Measurements from ENCODE around the gene GTPBP3.

The GTPBP3 gene

DNA sequence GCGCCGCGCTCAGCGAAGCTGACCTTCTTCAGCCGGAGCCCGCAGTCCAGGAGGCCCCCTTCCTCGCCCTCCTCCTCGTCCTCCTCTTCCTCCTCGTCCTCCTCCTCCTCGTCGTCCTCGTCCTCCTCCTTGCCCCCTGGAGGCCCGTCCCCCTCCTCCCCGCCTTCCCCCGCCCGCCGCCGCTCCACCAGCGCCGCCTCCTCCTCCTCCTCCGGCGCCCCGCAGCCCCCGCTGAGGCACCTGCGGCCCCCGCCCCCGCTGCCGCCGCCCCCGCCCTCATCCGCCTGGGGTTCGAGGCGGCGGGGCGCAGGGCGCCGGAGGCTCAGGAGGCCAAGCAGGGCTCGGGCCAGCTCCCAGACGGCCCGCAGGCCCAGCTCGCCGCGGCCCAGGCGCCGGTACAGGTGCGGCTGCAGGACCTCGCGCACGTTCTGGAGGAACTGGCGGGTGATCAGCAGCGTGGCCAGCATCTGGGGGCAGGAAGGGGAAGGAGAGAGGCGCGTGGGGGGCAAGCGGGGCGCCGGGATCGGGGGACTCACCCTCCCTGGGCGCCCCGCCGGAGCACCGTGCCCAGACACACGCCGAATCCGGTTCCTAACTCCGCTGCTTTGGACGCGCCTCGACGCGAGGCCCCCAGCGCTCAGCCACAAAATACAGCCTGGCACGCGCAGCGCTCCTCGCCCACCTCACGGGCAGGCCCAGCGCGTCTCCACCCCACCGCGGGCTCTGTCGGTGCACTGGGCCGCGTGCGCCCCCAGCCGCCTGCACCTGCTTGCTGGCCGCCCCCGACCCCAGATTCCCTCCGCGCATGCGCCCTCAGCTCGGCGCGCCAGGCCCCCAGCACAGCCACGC is 8.6 kb upstream of the GTPBP3 start:
- DNase-seq: no peak

DNA sequence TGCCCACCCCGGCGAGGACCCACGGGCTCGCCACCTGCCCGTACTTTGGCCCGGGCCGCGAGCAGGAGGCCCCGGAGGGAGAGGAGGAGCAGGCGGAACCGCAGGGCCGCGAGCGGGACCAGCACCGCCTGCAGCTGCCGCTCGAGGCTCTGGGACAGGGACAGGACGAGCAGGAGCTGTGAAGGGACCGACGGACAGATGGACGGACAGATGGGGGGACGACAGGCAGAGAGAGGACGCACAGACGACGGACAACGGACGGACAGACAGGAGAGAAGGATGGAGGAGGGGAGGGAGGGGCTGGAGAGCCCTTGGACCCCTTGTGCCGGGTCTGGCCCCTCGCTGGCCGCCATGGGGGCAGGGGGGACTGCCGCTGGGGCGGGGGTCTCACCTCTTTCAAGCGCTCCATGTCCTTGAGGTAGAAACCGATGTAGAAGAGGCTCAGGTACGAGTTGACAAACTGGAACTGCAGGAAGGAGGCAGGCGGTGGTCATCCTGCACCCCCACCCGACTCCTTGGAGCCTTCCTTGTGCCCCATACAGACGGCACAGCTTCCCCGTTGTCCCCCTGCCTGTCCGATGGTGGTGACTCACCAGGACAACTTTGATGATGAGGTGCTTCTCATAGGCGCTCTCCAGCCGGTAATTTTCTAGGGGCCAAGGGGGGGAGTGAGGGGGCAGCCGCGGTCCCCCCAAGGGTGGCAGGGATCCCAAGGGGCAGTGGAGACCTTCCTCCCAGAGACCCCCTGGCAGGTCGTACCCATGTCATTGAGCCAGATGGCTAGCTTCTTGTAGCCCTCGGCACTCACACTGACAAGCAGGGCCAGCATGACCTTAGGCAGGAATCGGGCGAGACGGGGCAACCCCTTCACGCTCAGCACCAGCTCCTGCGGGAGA is 7.7 kb upstream of the GTPBP3 start:
- no peak for DNase-seq

DNA sequence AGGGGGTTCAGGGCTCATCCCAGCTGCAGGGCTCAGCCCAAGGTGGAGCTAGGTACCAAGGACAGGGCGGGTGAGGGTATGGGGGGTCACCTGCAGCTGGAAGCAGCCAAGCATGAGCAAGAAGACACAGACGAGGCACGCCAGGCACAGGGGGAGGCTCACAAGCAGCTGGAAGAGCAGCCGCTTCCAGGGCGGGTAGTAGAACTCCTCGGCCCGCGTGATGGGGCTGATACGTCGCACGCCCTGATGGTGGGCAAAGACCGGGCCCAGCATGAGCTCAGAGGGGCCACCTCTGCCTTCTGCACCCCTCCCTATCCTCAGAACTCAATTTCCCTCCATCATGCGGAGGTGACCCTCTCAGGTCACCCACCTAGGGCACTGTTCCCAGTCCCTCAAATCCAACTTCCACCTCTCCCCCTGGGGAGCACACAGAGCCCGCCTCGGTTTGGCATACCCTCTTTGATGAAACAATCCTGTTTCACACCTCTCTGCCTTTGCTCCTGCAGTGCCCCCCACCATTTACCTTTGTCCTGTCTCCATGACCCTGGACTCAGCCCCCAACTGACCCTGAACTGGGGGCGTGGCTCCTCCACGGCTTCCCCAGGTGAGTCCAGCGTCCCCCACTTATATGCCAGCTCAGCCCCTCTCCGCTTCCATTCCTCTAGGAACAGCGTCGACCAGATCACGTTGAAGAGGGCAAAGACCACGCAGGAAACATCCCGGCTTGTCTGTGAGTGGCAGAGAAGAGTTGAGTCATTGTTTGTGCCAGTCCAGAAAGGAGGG is 6.9 kb upstream of the GTPBP3 start:
- no peak for DNase-seq

DNA sequence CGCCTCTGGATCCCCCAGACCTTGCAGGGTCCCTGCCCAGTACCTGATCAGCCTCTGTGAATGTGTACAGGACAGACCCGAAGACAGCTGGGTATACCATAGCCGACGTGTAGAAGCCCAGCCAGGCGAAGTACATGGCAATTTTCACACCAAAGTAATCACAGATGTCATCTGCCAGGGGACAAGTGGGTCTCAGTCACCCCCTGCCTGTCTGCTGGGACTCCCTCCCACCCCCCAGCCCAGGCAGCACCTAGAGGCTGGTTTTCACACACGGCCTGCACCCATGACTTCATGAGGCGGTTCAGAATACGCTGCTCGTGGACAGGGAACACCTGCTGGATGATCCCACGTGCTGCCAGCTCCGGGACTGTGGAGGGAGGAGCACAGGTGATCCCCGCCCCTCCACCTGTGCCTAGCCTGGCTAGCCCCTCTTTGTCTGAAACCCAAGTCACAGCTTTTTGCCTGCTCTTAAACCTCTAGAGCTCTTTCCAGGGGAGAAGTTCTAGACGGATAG is 6.3 kb upstream of the GTPBP3 start:
- DNase-seq: no peak

DNA sequence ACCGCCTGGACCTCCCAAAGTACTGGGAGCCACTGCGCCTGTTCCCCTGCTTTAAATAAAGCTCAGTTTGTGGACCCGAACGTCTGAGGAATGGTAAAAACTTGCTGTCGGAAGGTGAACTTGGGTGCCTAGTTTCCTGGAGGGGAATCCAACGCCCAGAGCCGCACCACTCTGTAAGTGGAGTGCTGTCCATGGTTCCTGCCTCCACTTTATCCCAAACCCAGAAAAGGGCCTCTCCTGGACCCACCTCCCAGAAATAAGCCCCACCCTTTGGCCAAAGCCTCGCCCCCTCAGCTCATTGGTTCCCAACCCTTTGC is 5.0 kb upstream of the GTPBP3 start:
- no peak for DNase-seq

DNA sequence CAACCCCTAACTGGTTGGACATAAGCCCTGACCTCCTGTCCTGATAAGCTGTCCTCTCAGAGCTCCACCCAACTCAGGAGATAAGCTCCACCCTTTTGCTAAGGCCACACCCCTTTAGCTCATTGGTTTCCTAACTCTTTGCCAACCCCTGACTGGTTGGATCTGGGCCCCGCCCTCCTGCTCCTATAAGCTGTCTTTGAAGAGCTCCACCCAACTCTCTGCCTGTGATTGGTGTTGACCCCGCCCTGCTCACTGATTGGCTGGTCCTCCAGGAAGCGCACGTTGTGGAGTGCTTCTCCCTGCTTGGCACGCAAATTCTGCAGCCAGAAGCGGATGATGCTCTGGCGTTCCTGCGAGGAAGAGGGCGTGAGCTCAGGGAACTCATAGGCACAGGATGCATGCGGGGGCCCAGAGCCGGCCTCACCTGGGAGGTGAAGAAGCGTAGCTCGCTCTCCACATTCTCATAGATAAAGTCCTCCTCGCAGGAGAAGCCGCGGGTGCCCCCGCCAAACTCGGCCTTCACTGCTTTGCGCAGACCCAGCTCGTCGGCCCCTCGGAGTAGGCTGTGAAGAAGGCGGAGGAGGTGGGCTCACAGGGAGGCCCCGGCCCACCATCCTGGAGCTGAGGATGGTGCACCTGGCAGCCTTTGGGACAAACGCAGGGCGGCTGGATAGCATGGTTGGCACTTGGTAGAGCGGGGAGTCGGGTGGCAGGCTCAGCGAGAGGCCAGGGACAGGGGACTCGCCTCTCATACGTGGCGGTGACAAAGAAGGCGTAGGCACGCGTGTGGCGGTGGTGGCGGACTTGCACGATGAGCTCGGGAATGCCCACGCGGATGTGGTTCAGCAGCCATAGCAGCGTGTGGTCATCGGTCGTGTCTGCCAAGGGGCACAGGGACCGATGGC is 4.4 kb upstream of the GTPBP3 start:
- DNase-seq: peak; percentile 78

DNA sequence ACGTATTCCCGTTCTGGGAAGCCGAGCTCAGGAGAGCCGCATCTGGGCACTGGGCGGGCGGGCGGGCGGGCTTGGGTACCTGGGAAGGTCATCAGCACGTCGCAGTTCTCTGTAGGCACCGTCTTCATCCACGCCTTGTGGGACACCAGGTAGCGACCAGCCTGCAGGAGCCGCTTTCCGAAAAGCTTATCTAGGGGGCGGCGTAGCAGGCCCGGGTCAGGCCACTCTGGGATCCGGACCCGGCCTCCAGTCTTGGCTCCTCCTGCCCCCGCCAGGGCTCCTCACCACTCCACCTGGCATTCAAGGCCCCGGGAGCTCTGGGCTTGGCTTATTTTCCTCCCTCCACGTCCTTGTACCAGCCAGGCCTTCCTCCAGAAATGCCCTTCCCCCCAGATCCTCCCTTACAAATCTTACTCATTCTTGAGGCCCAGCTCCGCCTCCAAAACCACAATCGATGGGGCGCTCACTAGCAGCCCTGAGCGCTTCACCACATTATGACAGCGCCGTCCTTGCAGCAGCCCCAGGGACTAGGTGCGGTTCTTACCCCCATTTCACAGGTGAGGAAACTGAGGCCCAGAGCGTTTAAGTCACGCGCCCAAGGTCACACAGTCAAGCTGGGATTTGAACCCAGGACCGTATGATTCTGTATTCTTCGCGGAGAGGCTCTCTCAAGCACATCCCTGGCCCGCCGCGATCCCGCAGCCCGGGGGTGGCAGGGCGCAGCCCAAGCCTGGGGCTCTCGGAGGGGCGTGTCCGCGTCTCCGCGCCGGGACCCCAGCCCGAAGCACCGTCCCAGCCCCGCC is 3.5 kb upstream of the GTPBP3 start:
- DNase-seq: peak; percentile 84

DNA sequence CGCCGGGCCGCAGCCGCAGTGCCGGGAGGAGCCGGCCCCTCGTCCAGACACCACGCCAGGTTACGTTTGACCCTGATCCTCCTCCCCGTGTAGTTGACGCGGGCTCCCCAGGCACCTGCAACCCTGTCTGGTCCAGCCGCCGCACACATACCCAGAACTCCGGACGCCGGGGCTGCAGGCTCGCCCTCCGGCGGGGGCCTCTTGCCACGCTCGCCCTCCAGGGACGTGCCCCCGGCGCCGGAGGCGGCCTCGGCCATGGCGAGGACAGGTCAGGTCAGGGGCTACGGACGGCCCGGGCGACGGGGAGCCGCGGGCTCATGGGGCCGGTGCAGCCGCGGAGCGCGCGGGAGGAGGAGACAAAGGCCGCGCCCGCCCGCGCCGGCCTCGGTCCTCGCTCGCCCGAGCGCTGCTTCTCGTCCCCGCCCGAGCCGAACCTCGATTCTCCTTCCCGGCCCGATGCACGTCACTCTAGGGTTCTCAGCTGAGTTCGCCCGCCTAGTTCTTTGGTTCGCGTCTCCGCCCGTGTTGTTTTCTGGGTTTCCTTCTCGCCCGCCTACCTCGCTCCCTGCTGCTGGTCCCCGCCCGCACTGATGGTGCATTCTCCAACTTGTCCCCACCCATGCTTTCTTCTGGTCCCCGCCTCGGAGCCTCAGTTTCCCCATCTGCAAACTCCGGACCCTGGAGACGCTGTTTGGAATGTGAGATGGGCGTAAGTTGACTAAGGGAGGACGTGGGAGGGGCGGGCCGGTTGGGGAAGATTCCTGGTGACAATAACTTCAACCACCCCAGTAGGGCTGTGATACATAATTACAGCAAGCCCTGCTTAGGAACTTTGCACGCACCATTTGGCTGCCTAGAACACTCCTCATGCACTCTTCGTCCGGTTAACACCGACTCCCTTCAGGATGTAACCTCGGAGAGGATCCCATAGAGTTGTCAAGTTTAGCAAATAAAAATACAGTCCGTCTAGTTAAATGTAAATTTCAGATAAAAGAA is 2.6 kb upstream of the GTPBP3 start, which contains the start of gene ANO8:
Gene ANO8, minus strand, starts transcription at position 442 of the 996 bp plus-strand sequence. Its CDS starts 185 bp downstream, at position 257.
- DNase-seq: peak; percentile 96

DNA sequence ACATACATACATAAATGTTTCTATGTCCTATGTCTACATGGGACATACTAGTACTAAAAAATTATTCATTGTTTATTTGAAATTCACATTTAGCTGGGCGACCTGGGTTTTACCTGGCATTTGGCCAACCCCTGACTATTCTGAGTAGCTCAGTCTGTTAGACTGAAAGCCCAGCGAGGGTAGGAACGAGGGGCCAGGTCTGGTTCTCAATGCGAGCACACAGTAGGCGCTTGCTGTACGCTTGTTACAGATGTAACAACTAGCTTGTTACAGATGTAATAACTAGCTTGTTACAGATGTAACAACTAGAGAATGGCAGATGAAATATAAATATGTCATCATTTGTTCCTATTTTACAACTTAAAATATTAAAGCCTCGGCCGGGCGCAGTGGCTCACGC is 1.8 kb upstream of the GTPBP3 start:
- no peak for DNase-seq

DNA sequence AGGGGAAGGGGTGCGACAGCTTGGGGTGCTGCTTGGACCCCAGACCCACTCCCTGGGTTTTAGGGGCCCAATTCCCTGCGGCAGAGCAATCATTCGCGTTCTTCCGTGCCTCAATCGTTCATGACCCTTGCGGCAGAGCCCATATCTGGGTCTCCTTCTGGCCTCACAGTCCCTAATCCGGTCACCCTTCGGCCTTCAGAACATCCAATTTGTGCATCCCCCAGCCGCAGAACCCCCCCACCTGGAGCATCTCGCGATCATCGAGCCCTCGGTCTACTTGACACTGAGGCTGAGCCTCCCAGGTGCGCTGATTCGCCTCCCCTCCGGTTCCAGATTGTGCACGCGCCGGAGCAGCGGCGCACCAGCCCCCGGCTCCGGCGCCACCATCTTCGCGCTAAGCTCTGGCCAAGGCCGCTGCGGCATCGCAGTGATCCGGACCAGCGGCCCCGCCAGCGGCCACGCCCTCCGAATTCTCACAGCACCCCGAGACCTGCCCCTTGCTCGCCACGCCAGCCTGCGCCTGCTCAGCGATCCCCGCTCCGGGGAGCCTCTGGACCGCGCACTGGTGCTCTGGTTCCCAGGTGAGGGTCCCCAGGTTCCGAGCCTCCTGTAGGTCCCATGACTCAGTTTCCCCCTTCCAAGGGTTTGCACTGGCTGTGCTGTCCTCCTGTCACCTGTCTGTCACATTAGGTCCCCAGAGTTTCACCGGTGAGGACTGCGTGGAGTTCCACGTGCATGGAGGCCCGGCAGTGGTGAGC is 501 bp downstream of the GTPBP3 start:
- peak; percentile 44 for DNase-seq

DNA sequence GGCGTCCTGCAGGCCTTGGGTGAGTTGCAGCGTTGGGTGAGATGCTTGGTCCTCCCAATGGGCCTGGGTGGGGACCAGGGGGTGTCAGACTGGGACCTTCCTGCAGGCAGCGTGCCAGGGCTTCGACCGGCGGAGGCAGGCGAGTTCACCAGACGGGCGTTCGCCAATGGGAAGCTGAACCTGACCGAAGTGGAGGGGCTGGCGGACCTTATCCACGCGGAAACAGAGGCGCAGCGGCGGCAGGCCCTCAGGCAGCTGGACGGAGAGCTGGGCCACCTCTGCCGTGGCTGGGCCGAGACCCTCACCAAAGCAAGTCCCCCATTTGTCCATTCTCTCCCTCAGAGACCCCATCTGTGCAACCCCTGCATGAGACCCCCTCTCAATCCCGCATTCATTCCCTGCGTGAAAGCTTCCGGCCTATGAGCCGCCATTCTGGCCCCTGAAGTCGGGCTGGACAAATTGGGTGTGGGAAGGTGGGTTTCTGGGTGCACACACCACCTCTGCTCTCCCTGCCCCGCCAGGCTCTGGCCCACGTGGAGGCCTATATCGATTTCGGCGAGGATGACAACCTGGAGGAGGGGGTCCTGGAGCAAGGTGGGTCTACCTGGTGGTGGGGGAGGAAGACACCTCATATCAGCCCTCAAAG is 1.2 kb downstream of the GTPBP3 start:
- DNase-seq: no peak

DNA sequence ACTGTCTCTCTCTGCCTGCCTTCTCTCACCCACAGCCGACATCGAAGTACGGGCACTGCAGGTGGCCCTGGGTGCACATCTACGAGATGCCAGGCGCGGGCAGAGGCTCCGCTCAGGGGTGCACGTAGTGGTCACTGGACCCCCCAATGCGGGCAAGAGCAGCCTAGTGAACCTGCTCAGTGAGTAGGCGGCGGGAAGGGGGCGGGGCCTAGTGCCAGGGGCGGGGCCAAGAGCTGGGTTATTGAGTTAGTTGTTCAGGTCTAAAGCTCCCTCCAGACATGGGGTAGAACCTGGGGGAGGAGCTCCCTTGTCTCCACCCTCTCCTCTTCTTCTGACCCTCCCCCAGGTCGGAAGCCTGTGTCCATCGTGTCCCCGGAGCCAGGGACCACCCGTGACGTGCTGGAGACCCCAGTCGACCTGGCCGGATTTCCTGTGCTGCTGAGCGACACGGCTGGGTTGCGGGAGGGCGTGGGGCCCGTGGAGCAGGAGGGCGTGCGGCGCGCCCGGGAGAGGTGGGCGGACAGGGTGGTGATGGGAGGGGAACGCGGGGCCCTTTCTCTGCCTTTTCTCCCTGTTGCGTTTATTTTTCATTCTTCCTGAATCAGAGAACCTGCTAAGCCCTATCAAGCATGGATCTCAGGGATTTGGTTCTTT is 1.9 kb downstream of the GTPBP3 start:
- peak; percentile 57 for DNase-seq

DNA sequence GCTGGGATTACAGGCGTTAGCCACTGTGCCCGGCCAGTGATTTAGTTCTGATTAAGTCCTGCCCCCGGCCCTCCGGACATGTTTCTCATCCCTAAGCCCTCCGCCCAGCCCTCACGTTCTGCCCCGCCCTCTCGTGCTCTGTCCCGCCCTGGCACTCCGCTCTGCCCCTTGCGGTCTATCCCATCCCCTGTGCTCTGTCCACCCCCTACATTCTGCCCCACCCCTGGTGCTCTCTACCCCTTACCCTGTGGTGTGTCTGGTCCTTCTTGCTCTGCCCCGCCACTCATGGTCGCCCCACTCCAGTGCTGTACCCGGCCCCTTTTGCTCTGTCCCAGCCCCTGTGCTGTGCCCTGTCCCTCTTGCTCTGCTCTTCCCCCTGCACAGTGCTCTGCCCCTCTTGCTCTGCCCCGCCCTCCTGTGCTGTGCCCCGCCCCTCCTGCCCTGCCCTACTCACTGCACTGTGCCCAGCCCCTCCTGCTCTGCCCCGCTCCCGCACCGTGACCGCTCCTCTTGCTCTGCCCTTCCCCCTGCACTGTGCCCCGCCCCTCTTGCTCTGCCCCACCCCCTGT is 3.0 kb downstream of the GTPBP3 start:
- no peak for DNase-seq

DNA sequence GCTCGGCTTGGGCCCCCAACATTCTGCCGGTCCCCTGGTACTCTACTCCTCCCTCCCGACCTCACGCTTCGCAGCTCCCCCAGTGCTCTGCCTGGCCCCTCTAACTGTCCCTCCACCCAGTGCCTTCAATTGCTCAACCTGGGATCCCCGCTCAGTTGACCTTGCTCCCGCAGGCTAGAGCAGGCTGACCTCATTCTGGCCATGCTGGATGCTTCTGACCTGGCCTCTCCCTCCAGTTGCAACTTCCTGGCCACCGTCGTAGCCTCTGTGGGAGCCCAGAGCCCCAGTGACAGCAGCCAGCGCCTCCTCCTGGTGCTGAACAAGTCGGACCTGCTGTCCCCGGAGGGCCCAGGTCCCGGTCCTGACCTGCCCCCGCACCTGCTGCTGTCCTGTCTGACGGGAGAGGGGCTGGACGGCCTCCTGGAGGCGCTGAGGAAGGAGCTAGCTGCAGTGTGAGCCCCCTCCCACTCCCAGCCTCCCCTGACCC is 3.6 kb downstream of the GTPBP3 start:
- DNase-seq: no peak

DNA sequence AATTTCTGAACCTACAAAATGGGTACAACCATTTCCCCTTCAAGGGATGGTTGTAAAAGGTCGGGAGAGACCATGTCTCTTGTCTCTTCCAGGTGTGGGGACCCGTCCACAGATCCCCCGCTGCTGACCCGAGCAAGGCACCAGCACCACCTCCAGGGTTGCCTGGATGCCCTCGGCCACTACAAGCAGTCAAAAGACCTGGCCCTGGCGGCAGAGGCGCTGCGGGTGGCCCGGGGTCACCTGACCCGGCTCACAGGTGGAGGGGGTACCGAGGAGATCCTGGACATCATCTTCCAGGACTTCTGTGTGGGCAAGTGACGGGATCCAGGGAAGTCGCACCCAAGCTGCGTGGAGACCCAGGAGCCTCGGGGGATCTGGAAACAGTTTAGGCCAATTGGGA is 4.0 kb downstream of the GTPBP3 start:
- no peak for DNase-seq

DNA sequence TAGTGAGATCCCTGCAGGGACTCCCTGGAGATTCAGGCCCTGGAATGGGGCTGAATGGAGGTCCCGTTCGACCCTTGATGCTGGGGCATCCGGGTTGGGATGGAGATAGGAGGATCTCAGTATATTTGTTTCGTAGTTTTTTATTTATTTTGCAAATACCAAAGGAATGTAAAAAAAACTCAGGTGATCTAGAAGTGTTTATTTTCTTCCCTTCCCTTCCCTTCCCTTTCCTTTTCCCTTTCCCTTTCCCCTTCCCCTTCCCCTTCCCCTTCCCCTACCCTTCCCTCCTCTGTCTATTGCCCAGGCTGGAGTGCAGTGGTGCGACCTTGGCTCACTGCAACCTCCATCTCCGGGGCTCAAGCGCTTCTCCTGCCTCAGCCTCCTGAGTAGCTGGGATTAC is 4.5 kb downstream of the GTPBP3 start:
- DNase-seq: no peak

DNA sequence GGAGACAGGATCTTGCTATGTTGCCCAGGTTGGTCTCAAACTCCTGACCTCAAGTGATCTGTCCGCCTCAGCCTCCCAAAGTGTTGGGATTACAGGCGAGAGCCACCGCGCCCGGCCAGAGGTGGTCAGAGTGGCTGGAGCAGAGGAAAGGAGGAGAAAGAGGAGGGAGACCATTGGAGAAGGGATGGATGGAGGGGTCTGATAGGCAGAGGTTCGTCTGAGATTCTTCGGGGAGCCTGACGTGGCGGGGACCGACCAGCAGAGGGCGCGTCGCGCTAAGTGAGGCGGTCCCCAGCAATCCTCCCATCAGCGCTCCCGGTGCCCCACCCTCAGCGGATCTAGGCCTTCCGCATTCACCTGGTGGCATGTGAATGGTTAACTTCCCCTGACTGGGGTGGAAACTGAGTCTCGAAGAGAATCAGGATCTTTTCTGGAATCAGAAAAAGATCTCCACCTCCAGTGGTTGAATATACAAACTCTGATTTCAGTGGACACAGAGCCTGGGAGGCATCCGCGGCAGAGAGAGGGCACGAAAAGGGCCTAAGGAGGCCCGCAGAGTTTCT is 8.8 kb downstream of the GTPBP3 start:
- DNase-seq: peak; percentile 78

Data from stimulated activated CD4-positive, alpha-beta T cell treated with anti-CD3 and anti-CD28 coated beads, Interleukin-1b, Interleukin-23, amount 100 ng/mL, for 48 hours (primary cell).